ENCODE data around the gene KLHL6.
A peak's percentile ranks its signal among the peaks of the same experiment; 100 is the strongest.
"Not testable (repeated sequence)": the region's sequence is repeated elsewhere in the genome, so short reads cannot be mapped to it uniquely, and the experiment has no call there.

Gene KLHL6

DNA sequence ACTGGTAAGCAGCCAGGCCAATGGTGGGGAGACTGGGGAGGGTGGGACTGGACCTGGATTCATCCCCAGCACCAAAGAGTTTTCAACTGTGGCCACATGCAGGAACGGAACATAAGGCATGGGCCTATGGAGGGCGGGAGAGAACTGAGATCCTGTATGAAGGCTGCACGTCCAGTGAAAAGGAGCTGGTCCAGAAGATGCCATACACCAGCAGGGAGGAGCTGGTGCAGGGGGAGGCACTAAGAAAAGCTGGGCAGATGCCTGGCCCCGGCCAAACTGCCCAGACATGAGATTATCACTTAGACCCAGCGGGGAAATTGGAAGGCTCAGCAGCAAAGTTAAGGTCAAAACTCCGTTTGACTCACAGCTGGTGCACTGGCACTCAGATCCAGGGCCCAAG, 69.0 kb downstream of the KLHL6 start:
- no peak for DNase-seq (ENCODE audit: low spot score)

DNA sequence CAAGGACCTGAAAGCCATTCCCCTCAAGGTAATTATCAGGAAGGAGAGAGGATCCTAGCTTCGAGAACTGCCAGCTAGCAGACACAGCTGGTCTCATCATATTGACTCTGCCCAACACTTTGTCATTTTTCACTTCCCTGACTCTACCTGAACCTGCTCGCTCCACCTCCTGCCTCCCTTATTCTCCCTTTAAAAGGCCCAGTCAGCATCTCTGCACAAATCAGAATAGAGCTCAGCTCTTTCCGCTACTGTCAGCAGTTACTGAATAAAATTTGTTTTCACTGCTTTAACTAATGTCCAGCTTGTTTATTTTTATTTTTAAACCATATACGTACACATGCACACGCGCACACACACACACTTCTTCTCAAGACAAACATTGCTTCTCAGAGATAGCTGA, 69.9 kb downstream of the KLHL6 start:
- no peak for DNase-seq (ENCODE audit: low spot score)

DNA sequence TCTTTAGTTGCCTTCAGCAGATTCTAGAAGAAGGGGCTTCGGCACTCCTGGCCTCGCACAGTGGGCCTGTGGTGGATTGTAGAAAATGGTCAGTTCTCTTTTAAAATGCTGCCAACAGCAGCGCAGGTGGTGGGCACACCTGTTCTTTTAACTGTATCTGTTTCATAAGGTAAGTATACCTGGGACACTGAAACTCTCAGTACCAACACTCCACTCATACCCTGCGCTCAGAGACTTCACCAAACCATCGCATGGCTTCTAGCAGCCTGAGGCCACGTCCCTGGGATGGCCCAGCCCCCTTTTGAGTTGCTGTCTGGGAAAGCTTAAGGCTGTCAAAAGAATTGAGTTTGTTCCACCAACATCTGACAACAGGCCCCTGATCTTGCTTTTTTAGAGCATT, 70.4 kb downstream of the KLHL6 start:
- no peak for DNase-seq (ENCODE audit: low spot score)

DNA sequence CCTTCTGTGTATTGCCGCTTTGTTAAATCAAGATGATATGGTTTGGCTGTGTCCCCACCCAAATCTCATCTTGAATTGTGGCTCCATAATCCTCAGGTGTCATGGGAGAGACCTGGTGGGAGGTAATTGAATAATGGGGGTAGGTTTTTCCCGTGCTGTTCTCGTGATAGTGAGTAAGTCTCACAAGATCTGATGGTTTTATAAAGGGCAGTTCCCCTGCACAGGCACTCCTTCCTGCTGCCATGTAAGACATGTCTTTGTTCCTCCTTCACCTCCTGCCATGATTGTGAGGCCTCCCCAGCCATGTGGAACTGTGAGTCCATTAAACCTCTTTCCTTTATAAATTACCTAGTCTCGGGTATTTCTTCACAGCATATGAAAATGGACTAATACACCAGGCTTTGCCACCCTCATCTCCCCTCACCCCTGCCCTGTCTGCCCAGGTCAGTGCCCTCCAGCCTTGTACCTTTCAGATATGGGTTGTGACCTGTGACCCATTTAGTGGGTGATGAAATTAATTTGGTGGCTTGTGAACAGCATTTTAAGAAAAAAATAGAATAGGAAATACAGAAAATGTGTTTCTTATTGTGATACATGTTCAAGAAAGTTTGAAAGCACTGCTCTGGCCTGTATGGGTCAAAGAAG, 71.0 kb downstream of the KLHL6 start:
- DNase-seq (ENCODE audit: low spot score): no peak

DNA sequence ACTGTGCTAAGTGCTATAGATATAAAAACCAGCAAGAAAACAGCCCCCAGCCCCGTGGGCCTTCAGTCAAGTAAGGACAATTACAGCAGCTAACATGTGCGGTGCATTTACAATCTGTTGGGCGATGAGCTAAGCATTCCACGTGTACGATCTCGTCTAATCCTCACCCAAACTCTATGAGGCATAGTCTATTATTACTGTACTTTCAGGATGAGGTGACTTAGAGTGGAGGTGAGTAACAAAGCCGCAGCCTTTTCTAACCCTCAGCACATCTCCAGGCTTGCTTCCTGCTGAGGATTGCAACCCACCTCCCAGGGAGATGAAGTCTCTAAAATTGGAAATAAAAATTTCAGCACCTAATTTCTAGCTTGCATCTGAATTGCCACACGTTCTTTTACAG, 73.9 kb downstream of the KLHL6 start:
- no peak for DNase-seq (ENCODE audit: low spot score)

DNA sequence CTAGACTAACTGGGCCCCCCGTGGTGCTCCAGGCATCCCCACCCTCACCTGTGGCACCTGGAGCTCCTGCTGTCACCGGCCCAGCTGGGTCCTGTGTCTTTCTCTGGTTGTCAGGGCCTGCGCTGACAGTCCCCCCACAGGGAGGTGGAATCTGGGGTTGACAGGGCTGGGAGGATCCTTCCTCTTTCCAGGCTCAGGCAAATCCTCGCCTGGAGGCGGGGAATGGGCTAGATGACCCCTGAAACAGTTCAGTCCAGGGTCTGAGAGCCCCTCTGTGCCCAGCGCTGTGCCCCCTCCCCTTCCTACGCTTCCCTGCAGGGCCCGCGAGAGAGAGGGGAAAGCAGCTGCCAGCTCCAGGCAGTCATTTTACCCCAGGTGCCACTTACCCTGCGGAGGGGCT, 77.0 kb downstream of the KLHL6 start:
- no peak for DNase-seq (ENCODE audit: low spot score)

DNA sequence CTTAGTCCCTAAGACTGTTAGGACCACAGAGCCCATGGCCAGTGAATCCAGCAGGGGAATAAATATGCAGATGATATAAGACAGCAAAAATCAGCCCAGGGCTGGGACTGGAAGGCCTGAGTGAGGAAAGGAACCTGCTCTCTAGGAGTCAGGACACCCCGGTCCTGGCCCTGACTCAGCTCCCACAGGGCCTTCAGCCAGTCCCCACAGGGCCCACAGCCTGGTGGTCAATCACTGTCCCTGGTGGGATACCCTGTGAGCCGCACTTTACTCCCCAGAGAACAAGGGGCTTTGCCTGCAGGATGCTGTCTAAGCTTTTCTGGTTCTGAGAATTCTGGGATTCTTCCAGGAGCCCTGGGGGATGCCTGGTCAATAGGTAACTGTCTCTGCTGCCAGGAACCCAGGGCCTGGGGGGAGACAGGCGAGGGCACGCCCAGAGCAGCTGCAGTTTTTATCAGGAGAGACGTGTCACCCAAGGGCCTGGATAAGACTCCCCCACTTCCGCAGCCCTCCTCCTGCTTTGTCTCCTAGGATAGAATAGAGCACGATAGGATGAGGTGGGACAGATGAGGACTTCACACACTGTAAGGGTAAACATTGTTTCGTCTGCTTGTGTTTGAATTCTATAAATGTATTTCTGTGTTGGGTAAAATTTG, 77.6 kb downstream of the KLHL6 start:
- DNase-seq (ENCODE audit: low spot score): no peak

DNA sequence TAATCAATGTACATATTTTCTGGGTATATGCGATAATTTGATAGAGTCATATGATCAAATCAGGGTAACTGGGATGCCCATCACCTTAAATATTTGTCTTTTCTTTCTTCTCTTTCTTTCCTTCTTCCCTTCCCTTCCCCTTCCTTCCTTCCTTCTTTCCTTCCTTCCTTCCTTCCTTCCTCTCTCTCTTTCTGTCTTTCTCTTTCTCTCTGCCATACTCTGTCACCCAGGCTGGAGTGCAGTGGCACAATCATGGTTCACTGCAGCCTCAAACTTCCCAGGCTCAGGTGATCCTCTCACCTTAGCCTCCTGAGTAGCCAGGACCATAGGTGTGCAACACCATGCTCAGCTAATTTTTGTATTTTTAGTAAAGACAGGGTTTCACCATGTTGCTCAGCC, 79.7 kb downstream of the KLHL6 start:
- not testable (repeated sequence) for DNase-seq (ENCODE audit: low spot score)

DNA sequence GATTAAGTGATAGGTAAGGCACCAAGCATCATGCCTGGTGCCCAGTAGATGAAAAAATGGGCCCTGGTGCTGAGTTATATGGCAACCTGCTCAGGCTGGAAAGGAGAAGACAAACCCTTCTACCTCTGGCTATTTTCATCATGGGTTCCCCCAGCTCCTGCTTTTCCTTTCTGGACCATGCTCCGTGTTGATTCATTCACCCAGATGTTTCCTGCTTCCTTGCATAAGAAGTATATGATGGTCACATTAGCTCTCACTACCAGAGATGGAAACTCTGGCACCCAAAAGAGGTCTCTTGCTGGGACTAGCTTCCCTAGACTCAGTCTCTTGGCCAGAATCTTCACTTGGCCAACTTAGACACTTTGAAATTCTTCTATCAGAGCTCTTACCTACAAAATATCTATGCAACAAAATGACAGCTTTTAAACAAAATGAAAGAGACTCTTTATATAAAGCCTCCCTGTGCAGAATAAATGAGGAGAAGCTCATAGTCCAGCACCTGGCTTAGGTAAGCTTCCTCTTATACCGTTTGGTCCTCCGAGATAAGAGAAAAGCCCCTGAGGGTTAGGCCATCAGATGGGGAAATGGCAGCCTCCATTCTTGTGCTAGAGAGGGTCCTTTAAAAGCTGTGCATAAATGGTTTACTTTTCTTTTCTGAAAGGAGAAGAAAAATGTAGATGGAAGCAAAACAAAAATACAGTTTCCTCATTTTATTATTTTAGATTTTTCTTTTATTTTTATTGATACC, 80.3 kb downstream of the KLHL6 start:
- no peak for DNase-seq (ENCODE audit: low spot score)

DNA sequence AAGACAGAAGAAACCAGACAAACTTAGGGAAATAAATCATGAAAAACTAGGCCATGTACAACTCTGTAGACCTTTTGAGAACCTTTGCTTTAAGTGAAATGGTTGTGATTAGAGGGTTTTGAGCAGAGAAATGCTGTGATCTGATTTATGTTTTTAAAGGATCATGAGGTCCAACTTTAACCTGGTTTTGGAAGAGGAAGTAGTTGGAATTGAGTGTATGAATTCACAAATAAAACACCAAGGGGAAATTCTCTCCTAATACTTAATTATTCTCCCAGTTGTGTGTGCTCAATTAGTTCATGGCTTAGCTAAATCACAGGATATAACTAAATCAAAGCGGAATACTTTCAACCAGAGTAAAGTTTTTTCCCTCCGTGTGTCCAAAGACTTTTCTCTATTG, 81.5 kb downstream of the KLHL6 start:
- no peak for DNase-seq (ENCODE audit: low spot score)

DNA sequence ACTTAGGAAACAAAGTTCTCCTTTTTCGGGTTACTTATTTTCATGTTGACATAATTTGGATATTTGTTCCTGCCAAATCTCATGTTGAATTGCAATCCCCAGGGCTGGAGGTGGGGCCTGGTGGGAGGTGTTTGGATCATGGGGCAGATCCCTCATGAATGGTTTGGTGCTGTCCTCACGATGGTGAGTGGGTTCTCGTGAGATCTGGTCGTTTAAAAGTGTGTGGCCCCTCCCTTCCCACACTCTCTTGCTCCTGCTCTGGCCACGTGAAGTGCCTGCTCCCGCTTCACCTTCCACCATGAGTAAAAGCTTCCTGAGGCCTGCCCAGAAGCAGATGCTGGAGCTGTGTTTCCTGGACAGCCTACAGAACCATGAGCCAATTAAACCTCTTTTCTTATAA, 83.4 kb downstream of the KLHL6 start:
- DNase-seq (ENCODE audit: low spot score): no peak

DNA sequence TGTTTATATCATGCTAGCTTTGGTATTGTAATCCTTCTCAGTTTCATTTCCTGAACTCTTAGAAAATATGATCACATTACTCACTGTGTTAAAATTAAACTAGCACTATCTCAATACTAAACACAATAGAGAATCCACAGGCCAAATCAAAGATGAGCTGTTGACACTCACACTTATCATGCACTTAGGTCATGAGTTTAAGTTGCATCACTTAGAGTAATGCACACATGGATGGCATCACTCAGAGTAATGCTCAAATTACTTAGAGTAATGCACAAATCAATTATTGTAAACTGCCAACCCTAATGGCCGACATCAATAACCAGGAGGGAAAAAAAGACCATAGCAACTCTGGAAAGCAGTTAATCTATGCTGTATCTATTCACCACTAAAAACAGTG, 87.1 kb downstream of the KLHL6 start:
- DNase-seq (ENCODE audit: low spot score): no peak

DNA sequence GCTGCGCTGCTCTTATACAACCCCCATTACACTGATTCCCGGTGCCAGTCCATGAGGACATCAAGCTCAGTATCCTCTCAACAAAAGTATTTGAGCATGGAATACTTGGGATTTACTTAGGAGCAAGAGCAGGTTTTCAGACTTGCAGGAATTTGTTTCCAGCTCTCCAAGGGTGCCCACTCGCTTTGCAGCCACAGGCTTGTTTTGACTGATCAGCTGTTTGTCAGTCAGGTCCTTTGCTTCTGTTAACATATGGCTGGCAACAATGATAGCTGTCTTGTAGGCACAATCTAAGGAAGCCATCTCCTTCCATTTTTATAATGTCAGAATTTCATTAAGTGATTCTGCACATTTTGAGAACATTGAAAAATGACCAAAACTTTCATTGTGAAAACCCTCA, 88.9 kb downstream of the KLHL6 start:
- DNase-seq (ENCODE audit: low spot score): no peak

DNA sequence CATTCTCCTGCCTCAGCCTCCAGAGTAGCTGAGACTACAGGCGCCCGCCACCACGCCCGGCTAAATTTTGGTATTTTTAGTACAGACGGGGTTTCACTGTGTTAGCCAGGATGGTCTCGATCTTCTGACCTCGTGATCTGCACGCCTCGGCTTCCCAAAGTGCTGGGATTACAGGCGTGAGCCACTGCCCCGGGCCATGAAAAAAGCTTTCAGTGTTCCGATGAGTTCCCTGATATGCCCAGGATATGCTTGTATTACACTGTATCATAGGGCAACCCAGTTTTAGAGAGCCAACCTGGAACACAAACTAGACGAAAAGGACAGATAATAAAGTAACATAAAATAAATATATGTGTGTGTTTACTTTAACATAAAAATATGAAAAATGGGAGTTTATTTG, 89.8 kb downstream of the KLHL6 start:
- not testable (repeated sequence) for DNase-seq (ENCODE audit: low spot score)

DNA sequence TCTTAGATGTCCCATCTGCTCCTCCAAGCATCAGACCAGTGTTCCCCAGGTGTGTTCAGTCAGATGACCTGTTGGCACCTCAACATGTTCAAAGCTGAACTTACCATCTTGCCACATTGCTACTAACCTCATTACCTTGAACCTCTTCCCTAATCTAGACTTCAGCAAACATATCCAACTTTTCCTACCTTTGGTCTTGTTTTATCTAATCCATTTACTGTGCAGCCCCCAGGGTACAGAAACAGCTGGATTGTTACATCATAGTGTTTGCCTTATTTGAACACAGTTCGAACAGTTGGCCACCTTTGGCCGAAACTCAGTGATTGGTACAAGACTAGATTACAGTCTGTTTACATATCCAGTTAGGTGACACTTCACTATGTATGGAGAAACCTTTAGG, 91.0 kb downstream of the KLHL6 start:
- DNase-seq (ENCODE audit: low spot score): no peak

DNA sequence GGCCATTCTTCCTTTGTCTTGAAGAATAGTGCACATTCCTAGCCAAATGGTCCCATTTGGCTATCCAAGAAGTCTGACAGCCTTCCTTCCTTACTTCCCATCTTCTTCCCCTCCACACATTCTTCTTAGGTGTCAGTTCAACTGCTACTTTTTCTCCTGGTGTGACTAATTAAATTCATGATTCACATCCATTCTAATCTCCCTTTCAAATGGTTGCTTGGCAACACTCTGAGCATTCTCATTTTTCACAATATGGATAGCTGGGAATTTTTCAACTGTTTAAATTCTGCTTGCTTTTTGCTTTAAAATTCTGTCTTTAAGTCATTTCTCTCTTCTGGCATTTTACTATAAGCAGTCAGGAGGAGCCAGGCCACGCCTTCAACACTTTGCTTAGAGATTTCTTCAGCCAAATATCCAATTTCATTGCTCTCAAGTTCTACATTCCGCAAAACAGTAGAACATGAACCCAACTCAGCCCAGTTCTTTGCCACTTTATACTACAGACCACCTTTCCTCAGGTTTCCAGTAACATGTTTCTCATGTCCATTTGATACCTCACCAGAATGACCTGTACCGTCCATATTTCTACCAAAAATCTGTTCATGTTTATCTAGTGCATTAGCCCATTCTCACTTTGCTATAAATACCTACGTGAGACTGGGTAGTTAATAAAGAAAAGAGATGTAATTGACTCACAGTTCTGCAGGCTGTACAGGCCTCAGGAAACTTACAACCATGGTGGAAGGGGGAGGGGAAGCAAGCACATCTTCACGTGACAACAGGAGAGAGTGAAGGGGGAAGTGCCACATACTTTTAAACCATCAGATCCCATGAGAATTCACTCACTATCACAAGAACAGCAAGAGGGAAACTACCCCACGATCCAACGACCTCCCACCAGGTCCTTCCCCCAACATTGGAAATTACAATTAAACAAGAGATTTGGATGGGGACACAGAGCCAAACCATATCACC, 95.1 kb downstream of the KLHL6 start:
- peak; percentile 39 for DNase-seq (ENCODE audit: low spot score)

DNA sequence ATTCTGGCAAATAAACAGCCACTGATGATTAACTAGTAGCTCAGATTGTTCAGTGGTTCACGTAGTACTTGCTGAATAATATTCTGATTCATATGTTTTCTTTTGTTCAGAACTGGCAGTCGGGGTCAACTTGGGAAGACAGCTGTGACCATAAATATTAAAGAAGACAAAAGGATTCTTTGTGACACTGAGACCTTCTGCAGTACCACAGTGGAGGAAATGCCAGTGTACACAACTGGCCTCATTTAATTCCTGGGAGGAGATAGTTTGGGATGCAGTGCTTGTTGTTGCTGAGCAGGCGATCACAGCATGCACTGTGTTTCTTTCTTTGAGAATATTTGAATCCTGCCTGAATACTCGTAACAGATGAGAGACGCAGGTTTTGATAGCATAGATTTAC, 100.4 kb downstream of the KLHL6 start:
- peak; percentile 88 for DNase-seq (ENCODE audit: low spot score)

DNA sequence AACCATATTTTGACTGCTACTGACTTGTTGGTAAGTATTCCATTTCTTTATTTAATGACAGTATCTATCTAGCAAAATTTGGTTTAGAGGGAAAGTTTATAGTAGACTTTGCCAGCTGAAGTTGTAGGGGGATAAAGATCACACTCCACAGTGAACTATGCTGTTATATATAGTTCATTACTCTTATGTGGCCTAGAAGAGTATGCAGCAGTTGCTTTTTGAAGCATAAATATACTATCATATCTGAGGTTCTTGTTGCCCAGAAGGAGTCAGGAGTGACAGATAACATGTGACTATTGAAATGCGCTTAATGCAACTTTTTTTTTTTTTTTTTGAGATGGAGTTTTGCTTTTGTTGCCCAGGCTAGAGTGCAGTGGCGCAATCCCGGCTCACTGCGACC, 101.4 kb downstream of the KLHL6 start:
- no peak for DNase-seq (ENCODE audit: low spot score)

DNA sequence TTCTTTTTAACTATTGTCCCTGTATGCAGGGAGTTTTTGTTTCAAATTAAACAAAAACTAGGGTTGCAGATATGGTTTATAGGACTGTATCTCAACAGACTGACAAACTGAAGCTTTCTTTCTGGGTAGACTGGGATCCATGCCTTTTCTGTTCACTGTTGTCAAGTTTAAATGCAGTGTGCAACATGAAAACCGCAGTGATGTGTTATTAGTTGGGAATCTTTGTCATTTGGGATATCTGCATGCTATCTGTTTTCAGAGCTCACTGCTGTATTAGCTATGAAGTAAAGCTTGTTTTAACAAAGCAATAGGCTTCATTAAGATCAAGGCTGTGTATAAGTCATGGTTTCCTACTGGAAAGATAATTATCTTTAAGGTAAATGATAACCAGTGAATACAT, 105.7 kb downstream of the KLHL6 start:
- no peak for DNase-seq (ENCODE audit: low spot score)

DNA sequence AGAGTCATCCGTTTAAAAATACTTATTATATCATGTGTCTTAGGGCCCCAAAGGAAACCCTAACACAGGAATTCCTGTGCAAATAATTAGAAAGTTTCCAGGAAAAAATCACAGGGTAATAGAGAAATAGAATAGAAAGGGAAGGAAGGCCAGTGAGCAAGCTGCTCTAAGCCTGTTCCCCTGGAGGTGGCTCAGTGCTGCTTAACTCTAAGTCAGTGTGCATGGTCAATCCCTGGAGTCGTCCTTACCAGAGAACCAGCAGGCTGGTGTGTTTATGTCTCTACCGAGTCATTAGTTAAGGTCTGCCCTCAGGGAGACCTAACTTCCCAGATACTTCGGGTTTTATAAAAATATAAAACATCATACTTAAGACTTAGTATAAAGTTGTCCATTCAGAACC, 106.1 kb downstream of the KLHL6 start:
- peak; percentile 30 for DNase-seq (ENCODE audit: low spot score)

DNA sequence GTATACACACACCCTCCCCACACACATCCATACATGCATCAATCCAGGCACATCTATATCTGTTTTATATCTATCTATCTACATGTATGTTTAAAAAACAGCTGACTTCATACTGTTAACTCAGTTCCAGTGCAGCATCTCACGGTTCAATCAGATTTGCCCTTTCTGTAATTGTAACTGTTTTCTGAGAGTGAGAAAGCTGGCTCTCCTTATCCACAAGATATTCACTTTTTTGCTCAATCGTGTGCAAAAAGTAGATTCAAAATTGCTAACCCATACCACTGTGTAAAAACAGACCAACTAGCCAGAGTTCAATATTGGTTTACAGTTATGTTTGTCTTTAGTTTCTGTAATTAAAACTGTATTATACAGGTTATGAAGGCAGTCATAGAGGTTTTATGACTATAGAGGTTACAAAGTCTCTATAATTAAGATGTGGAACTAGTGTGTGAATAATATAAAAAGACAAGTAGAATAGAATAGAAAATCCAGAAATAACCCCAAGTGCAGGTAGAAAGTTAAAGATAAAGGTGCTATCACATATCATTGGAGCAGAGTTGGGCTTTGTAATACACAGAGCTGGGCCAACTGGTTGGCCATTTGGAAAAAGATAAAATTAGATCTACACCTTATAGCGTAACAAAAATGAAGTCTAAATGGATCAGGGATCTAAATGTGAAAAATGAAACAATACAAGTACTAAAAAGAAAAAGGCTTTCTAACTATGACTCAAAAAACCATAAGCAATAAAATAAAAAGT, 107.0 kb downstream of the KLHL6 start:
- no peak for DNase-seq (ENCODE audit: low spot score)

Data from putamen (tissue), 1 donor.